ENCODE measurements around the gene PPP1R26.
"Not testable (repeated sequence)": the region's sequence is repeated elsewhere in the genome, so short reads cannot be mapped to it uniquely, and the experiment has no call there.

Gene PPP1R26

GRCh38 chr9:135523521-135524129 lies 44.0 kb downstream of the PPP1R26 start:
- DNase-seq, result no peak

- no peak for DNase-seq
Measured at GRCh38 chr9:135524130-135524861, 44.7 kb downstream of the PPP1R26 start.

- DNase-seq, result no peak
Measured at GRCh38 chr9:135525241-135526088, 45.9 kb downstream of the PPP1R26 start.

- no peak for DNase-seq
Measured at GRCh38 chr9:135526089-135526729, 46.6 kb downstream of the PPP1R26 start.

GRCh38 chr9:135526730-135527571 lies 47.4 kb downstream of the PPP1R26 start:
- DNase-seq, result no peak

GRCh38 chr9:135528842-135529435 lies 49.4 kb downstream of the PPP1R26 start:
- not testable (repeated sequence) for DNase-seq

- no peak for DNase-seq
Measured at GRCh38 chr9:135530146-135530545, 50.6 kb downstream of the PPP1R26 start.

GRCh38 chr9:135531096-135531495 lies 51.5 kb downstream of the PPP1R26 start:
- no peak for DNase-seq

- DNase-seq, result no peak
Measured at GRCh38 chr9:135533113-135533512, 53.5 kb downstream of the PPP1R26 start.

- no peak for DNase-seq
Measured at GRCh38 chr9:135533674-135534073, 54.1 kb downstream of the PPP1R26 start.

GRCh38 chr9:135534192-135534711 lies 54.7 kb downstream of the PPP1R26 start:
- DNase-seq, result not testable (repeated sequence)

- DNase-seq, result not testable (repeated sequence)
Measured at GRCh38 chr9:135534826-135535225, 55.2 kb downstream of the PPP1R26 start.

GRCh38 chr9:135535631-135536030 lies 56.0 kb downstream of the PPP1R26 start:
- not testable (repeated sequence) for DNase-seq

- no peak for DNase-seq
Measured at GRCh38 chr9:135536216-135536615, 56.6 kb downstream of the PPP1R26 start.

All from CD4-positive, alpha-beta T cell treated with Interleukin-21 for 1 hour (primary cell).